CD4-positive, alpha-beta T cell (primary cell): ENCODE measurements around the gene AGRN. TPM values are rescaled to one million over a fixed set of nuclear protein-coding genes. Genes with fewer than 3 reads are reported as not detected.
"Not testable (repeated sequence)": the region's sequence is repeated elsewhere in the genome, so short reads cannot be mapped to it uniquely, and the experiment has no call there.

Experiments
- ATAC-seq: fragments of 200-7000 bp; cut with Tn5 transposase; one replicate; pipeline ENCODE4 v1.10.0; 2022; ENCODE audit warnings: mild to moderate bottlenecking; ENCODE audit not compliant: poor library complexity
- CTCF ChIA-PET: fragments of 350-600 bp; sonication (Branson Sonifier 250); formaldehyde crosslinking; loops from one replicate; lab custom pipeline; 2021; ENCODE audit warnings: antibody characterized with exemption, inconsistent platforms; lab: Charles Lee
- POLR2A ChIA-PET: fragments of 350-600 bp; sonication (Branson Sonifier 250); formaldehyde crosslinking; loops from one replicate; lab custom pipeline; 2021; ENCODE audit warnings: antibody characterized with exemption, inconsistent platforms; lab: Charles Lee
- DNase-seq, 14 experiments: peaks; one replicate each; pipeline ENCODE4 v3.0.0-alpha.2; 2013 to 2020; ENCODE audit warnings: mixed read lengths in 2 of 14
- H3K27ac ChIP-seq, 2 donors: one replicate each; pipeline versions ENCODE4 v1.5.1 to v1.7.0; 2013; ENCODE audit warnings: low read length in 2 of 2, low read depth in 1 of 2, mild to moderate bottlenecking in 1 of 2
- H3K27me3 ChIP-seq, 2 experiments: 1 replicate in 1 of 2; 2 replicates in 1 of 2; pipeline versions ENCODE4 v1.6.1 to v1.7.0; 2013; ENCODE audit warnings: low read length in 2 of 2, control low read depth in 1 of 2, mild to moderate bottlenecking in 1 of 2, moderate library complexity in 1 of 2; ENCODE audit not compliant: insufficient read depth in 2 of 2, control insufficient read depth in 1 of 2
- H3K36me3 ChIP-seq: one replicate; pipeline ENCODE4 v1.6.1; 2013; ENCODE audit warnings: low read length, control low read depth; ENCODE audit not compliant: insufficient read depth
- H3K4me1 ChIP-seq: one replicate; pipeline ENCODE4 v1.6.1; 2013; ENCODE audit warnings: low read length, control low read depth; ENCODE audit not compliant: insufficient read depth
- H3K4me3 ChIP-seq: one replicate; pipeline ENCODE4 v1.5.1; 2013; ENCODE audit warnings: mild to moderate bottlenecking, low read length, moderate library complexity
- H3K9me3 ChIP-seq, 2 experiments: 1 replicate in 1 of 2; 2 replicates in 1 of 2; pipeline versions ENCODE4 v1.6.1 to v1.7.0; 2013; ENCODE audit warnings: low read length in 2 of 2, mild to moderate bottlenecking in 2 of 2, control low read depth in 1 of 2, moderate library complexity in 1 of 2; ENCODE audit not compliant: control insufficient read depth in 1 of 2, insufficient read depth in 1 of 2
- H3K27ac Mint-ChIP-seq: one replicate; pipeline ENCODE4 v1.8.0; 2020; ENCODE audit warnings: mixed read lengths
- H3K27me3 Mint-ChIP-seq: one replicate; pipeline ENCODE4 v1.8.0; 2021; ENCODE audit warnings: mixed read lengths
- H3K36me3 Mint-ChIP-seq: one replicate; pipeline ENCODE4 v1.8.0; 2021; ENCODE audit warnings: low read depth, mixed read lengths
- H3K4me1 Mint-ChIP-seq: one replicate; pipeline ENCODE4 v1.8.0; 2021; ENCODE audit warnings: low read depth, mixed read lengths
- H3K4me3 Mint-ChIP-seq: one replicate; pipeline ENCODE4 v1.8.0; 2020; ENCODE audit warnings: mild to moderate bottlenecking, mixed read lengths
- H3K9me3 Mint-ChIP-seq: one replicate; pipeline ENCODE4 v1.8.0; 2020; ENCODE audit warnings: mixed read lengths
- intact Hi-C, 2 experiments: fragments of 100-400 bp; cut with DNase I in 1 of 2; cut with micrococcal nuclease in 1 of 2; formaldehyde crosslinking; loops; one replicate each; pipeline versions ENCODE4 v1.15.1 to v1.9.0; 2023 to 2025; cut with DNase I, micrococcal nuclease
- total RNA-seq, 174 experiments: library from RNA in 2 of 174; stranded (reverse) in 2 of 174; gene quantifications; one replicate each; pipeline ENCODE4 v1.2.3 and lab custom pipeline; 2021 to 2026
- TF ChIP-seq, protein P1 (sequence below): fragments of 200-600 bp; IDR thresholded peaks from one replicate; pipeline ENCODE4 v1.8.0; 2022; ENCODE audit warnings: antibody characterized with exemption, mild to moderate bottlenecking

The AGRN gene
- total RNA-seq, 2 experiments from 2014 or later = 1.5 to 2.0 TPM

DNA sequence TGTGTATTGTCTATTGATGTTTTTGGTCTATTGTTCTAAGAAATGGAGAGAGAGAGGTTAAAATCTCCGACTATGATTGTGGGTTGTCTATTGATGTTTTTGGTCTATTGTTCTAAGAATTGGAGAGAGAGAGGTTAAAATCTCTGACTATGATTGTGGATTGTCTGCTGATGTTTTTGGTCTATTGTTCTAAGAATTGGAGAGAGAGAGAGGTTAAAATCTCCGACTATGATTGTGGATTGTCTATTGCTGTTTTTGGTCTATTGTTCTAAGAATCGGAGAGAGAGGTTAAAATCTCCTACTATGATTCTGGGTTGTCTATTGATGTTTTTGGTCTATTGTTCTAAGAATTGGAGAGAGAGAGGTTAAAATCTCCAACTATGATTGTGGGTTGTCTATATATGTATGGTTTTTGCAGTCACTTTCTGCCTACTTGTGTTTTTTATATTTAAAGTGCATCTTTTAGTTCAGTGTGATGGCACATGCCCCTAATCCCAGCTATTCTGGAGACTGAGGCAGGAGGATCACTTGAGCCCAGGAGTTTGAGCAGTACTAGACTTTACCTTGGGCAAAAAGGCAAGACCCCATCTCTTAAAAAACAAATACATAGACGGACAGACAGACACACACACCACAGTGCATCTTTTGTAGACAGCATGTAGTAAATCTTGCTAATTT, 79.7 kb downstream of the AGRN start:
- peaks cover 24% of the 10 kb centered on the region for H3K4me1 Mint-ChIP-seq

DNA sequence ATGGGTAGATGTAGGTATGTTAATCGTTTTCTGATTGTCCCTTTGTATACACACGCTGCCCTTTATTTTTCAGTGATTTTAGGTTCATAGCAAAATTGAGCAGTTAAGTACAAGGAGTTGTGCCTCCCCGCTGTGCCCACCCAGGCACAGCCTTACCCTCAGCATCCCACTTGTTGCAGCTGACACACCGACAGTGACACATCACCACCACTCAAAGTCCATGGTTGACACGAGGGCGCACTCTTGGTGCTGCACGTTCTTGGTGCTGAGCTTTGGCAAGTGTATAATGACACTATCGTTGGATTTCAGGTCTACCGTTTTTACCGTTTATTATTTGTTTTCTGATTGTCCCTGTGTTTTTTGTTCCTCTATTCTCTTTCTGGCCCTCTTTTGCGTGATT, 80.4 kb downstream of the AGRN start:
- Mint-ChIP-seq H3K9me3 (peaks cover 2% of the 10 kb centered on the region), H3K4me1 (peaks cover 24% of the 10 kb centered on the region), H3K27ac (no peak overlapping the region), H3K27me3 (peaks cover 4% of the 10 kb centered on the region), H3K4me3 (no peak overlapping the region), H3K36me3 (no peaks in the 10 kb centered on the region)
- Histone ChIP-seq H3K36me3 (no peaks in the 10 kb centered on the region), H3K27me3 (no peaks in the 10 kb centered on the region), H3K9me3 (peaks cover 0 to 19% of the 10 kb centered on the region in 2 experiments), H3K4me1 (peaks cover 28% of the 10 kb centered on the region), H3K27ac (no peak overlapping the region), H3K4me3 (no peak overlapping the region)
- CTCF ChIA-PET = no interaction called here
- TF ChIP-seq, protein P1, sequence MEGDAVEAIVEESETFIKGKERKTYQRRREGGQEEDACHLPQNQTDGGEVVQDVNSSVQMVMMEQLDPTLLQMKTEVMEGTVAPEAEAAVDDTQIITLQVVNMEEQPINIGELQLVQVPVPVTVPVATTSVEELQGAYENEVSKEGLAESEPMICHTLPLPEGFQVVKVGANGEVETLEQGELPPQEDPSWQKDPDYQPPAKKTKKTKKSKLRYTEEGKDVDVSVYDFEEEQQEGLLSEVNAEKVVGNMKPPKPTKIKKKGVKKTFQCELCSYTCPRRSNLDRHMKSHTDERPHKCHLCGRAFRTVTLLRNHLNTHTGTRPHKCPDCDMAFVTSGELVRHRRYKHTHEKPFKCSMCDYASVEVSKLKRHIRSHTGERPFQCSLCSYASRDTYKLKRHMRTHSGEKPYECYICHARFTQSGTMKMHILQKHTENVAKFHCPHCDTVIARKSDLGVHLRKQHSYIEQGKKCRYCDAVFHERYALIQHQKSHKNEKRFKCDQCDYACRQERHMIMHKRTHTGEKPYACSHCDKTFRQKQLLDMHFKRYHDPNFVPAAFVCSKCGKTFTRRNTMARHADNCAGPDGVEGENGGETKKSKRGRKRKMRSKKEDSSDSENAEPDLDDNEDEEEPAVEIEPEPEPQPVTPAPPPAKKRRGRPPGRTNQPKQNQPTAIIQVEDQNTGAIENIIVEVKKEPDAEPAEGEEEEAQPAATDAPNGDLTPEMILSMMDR = no peak
- DNase-seq (peak in 1 of 14 experiments; percentile 1), ATAC-seq (no peak)
- POLR2A ChIA-PET = no interaction called here
- intact Hi-C loops = no loop called here

More for the DNA sequence above, 79.7 kb downstream of the AGRN start:
- TF ChIP-seq, protein P1 = no peak
- DNase-seq (peak in 1 of 14 experiments; percentile 0), ATAC-seq (no peak)
- Mint-ChIP-seq H3K4me3 (peak overlapping the region; percentile 1), H3K36me3 (no peaks in the 10 kb centered on the region), H3K27me3 (peaks cover 4% of the 10 kb centered on the region), H3K9me3 (peaks cover 2% of the 10 kb centered on the region), H3K27ac (peak overlapping the region; percentile 14)
- POLR2A ChIA-PET = no interaction called here
- no peak overlapping the region for H3K4me3 ChIP-seq
- intact Hi-C loops = no loop called here
- H3K4me1 ChIP-seq = peaks cover 26% of the 10 kb centered on the region
- no peak overlapping the region for H3K27ac ChIP-seq
- CTCF ChIA-PET = no interaction called here
- peaks cover 0 to 19% of the 10 kb centered on the region in 2 experiments for H3K9me3 ChIP-seq
- H3K27me3 ChIP-seq = no peaks in the 10 kb centered on the region
- H3K36me3 ChIP-seq = no peaks in the 10 kb centered on the region

DNA sequence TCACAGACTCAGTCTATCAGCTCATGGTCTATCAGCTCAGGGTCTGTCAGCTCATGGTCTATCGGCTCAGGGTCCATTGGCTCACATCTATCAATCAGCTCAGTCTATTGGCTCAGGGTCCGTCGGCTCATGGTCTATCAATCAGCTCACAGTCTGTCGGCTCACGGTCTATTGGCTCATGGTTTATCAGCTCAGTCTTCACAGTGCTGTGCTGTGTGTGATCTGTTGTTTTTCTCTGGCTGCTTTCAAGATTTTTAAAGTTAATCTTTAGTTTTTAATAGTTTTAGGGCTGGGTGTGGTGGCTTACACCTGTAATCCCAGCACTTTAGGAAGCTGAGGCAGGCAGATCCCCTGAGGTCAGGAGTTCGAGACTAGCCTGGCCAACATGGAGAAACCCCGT, 81.6 kb downstream of the AGRN start:
- CTCF ChIA-PET = interaction anchor here (0.7 kb wide), 1 partner anchor 567 kb away, joined by 4 read pairs; no protein-coding TSS in a partner anchor
- intact Hi-C loops = no loop called here
- ATAC-seq = no peak

GRCh38 chr1:1104152-1104551, 84.2 kb downstream of the AGRN start:
- H3K36me3 Mint-ChIP-seq, H3K4me3 ChIP-seq, H3K36me3 ChIP-seq, ATAC-seq, CTCF ChIA-PET, H3K9me3 Mint-ChIP-seq, H3K27ac ChIP-seq, POLR2A ChIA-PET, H3K4me3 Mint-ChIP-seq, intact Hi-C loops, H3K27me3 ChIP-seq, H3K9me3 ChIP-seq, H3K27ac Mint-ChIP-seq, H3K27me3 Mint-ChIP-seq: not testable (repeated sequence)
- DNase-seq = peak in 5 of 14 experiments; percentile 12 to 44 (median 32)
- peaks cover 21% of the 10 kb centered on the region for H3K4me1 ChIP-seq
- H3K4me1 Mint-ChIP-seq = peaks cover 25% of the 10 kb centered on the region

More for the DNA sequence above, 81.6 kb downstream of the AGRN start:
- Mint-ChIP-seq H3K4me3 (no peak overlapping the region), H3K27me3 (peaks cover 4% of the 10 kb centered on the region), H3K27ac (no peak overlapping the region), H3K4me1 (peaks cover 24% of the 10 kb centered on the region), H3K9me3 (peaks cover 2% of the 10 kb centered on the region), H3K36me3 (no peaks in the 10 kb centered on the region)
- Histone ChIP-seq H3K27ac (no peak overlapping the region), H3K4me1 (peaks cover 28% of the 10 kb centered on the region), H3K4me3 (no peak overlapping the region), H3K9me3 (peaks cover 0 to 15% of the 10 kb centered on the region in 2 experiments), H3K27me3 (no peaks in the 10 kb centered on the region), H3K36me3 (no peaks in the 10 kb centered on the region)
- POLR2A ChIA-PET = no interaction called here
- DNase-seq = no peak
- TF ChIP-seq, protein P1 = no peak
